IMR-90 (cell line): ENCODE data around the gene CCNB2.

Experiments used
- CEBPB ChIP-seq: IDR thresholded peaks from 2 replicates; pipeline ENCODE4 v1.6.1; 2012; ENCODE audit warnings: low read depth, low read length, improper control_type of control experiment
- CTCF ChIP-seq: conservative IDR thresholded peaks from 2 replicates; pipeline ENCODE4 v1.5.1; 2012; ENCODE audit warnings: mild to moderate bottlenecking, low read depth, low read length, improper control_type of control experiment
- FOS ChIP-seq: fragments of 150-350 bp; IDR thresholded peaks from 2 replicates; pipeline ENCODE4 v1.6.1; 2016; ENCODE audit warnings: low read depth, low read length
- MAFK ChIP-seq: IDR thresholded peaks from 2 replicates; pipeline ENCODE4 v1.6.1; 2012; ENCODE audit warnings: low read depth, low read length, improper control_type of control experiment
- MAZ ChIP-seq: IDR thresholded peaks from 2 replicates; pipeline ENCODE4 v1.6.1; 2012; ENCODE audit warnings: low read depth, mild to moderate bottlenecking, low read length, improper control_type of control experiment, moderate library complexity, borderline replicate concordance
- MXI1 ChIP-seq: IDR thresholded peaks from 2 replicates; pipeline ENCODE4 v1.6.1; 2012; ENCODE audit warnings: low read depth, mild to moderate bottlenecking, low read length, moderate library complexity, borderline replicate concordance
- POLR2A ChIP-seq: IDR thresholded peaks from 2 replicates; pipeline ENCODE4 v1.6.1; 2012; ENCODE audit warnings: mild to moderate bottlenecking, low read depth, low read length
- RAD21 ChIP-seq: IDR thresholded peaks from 2 replicates; pipeline ENCODE4 v1.6.1; 2012; ENCODE audit warnings: low read length, improper control_type of control experiment
- RFX5 ChIP-seq: IDR thresholded peaks from 2 replicates; pipeline ENCODE4 v1.8.0; 2012; ENCODE audit warnings: low read depth, mild to moderate bottlenecking, low read length, moderate library complexity
- USF2 ChIP-seq: fragments of 150-350 bp; IDR thresholded peaks from 2 replicates; pipeline ENCODE4 v1.6.1; 2017; ENCODE audit warnings: mild to moderate bottlenecking, antibody characterized with exemption, low read length, low read depth
- TF ChIP-seq, protein P1 (sequence below): fragments of 150-350 bp; IDR thresholded peaks from 2 replicates; pipeline ENCODE4 v1.6.1; 2016; ENCODE audit warnings: low read depth, mild to moderate bottlenecking, low read length, moderate library complexity, borderline replicate concordance

- TF ChIP-seq CTCF: no peak
- TF ChIP-seq POLR2A: no peak
- TF ChIP-seq CEBPB: no peak
- no peak for TF ChIP-seq USF2
- no peak for TF ChIP-seq MAZ
- TF ChIP-seq MAFK: no peak
- no peak for TF ChIP-seq FOS
- no peak for TF ChIP-seq RFX5
- no peak for TF ChIP-seq MXI1
- no peak for TF ChIP-seq RAD21
- TF ChIP-seq, protein P1, sequence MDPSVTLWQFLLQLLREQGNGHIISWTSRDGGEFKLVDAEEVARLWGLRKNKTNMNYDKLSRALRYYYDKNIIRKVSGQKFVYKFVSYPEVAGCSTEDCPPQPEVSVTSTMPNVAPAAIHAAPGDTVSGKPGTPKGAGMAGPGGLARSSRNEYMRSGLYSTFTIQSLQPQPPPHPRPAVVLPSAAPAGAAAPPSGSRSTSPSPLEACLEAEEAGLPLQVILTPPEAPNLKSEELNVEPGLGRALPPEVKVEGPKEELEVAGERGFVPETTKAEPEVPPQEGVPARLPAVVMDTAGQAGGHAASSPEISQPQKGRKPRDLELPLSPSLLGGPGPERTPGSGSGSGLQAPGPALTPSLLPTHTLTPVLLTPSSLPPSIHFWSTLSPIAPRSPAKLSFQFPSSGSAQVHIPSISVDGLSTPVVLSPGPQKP: no peak
These were observed 16.0 kb downstream of the CCNB2 start for GRCh38 chr15:59120937-59121336.
